Hematopoietic multipotent progenitor cell treated with erythropoietin and hydrocortisone succinate and interleukin-3 and kit ligand, for 4 days (in vitro differentiated cells): ENCODE data around the gene FNDC11.
"Not testable (repeated sequence)": the region's sequence is repeated elsewhere in the genome, so short reads cannot be mapped to it uniquely, and the experiment has no call there.

Source experiments
- DNase-seq: peaks from one replicate; pipeline ENCODE4 v3.0.0-alpha.2; 2015

Gene FNDC11

DNA sequence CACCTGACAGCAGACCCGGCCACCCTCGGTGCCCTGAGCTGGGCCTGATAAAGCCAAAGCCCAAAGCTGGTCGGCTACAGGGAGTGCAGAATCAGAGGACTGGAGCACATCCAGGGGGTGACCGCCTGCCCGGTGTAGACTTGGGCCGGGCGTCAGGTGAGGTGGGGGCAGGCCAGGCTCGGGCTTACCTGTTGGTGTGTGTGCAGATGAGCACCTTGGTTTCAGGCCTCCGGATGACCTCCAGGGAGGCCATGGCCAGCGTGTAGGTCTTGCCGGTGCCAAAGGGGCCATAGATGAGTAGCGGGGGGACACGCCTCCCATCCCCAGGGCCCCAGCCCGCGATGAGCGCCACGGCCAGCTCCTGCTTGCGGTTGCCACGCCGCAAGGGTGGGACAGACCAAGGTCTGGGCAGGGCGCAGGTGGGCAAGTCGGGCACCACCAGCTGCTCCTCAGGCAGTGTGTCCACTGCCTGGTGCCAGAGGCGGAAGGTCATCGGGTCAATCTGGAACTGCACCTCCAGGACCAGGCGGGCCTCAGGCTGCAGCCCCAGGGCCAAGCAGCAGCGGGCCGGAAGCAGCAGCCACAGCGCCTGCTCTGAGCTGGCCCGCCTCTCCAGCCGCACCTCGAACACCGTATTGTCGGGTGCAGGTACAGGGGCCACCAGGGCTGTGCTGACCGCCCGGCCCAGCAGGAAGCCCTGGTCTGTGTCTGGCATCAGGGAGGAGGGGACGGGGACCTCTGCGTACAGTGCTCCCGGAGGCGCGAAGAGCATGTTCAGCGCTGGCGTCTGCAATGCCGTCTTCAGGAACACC lies 14.4 kb downstream of the FNDC11 start:
- DNase-seq, result no peak

DNA sequence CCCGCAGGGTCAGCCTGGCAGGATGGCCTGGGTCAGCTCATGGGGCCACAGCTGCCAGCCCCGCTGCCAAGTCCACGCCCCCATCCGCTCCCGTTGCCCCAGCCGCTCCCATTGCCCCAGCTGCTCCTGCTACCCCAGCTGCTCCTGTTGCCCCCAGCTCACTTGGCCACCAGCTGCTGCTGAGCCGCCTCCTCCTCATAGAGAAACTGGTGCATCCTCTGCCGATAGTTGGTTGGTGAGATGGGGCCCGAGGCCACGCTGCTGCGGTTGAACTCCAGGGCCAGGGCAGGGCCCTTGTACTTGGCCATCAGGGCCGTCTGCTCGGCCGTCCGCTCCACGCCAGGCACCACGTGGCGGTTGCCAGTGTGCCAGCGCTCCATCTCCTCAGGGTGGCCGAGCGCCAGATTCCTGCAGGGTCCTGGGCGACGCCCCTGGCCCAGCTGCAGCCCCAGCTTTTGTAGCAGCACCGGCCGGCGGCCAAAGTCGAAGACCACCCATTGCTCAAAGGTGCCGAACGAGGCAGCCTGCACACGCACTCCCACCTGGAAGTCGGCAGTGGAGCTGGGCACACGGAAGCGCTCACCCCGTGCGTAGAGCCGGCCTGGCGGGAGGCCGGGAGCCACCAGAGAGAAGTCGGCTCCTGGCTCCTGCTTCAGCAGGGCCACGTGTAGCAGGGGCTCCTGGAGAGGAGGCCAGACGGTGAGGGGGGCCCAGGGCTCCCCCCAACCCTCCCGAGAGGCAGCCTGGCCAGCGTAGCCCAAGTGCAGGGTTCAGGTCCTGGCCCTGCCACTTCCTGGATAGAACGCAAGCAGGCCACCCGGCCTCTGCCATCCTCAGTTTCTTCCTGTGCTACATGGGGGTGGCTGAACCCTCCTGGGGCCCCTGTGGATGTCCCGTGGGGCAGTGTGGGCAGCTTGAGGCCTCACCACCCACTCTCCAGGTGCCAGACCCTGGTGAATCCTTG lies 15.3 kb downstream of the FNDC11 start:
- DNase-seq, result peak; percentile 42

DNA sequence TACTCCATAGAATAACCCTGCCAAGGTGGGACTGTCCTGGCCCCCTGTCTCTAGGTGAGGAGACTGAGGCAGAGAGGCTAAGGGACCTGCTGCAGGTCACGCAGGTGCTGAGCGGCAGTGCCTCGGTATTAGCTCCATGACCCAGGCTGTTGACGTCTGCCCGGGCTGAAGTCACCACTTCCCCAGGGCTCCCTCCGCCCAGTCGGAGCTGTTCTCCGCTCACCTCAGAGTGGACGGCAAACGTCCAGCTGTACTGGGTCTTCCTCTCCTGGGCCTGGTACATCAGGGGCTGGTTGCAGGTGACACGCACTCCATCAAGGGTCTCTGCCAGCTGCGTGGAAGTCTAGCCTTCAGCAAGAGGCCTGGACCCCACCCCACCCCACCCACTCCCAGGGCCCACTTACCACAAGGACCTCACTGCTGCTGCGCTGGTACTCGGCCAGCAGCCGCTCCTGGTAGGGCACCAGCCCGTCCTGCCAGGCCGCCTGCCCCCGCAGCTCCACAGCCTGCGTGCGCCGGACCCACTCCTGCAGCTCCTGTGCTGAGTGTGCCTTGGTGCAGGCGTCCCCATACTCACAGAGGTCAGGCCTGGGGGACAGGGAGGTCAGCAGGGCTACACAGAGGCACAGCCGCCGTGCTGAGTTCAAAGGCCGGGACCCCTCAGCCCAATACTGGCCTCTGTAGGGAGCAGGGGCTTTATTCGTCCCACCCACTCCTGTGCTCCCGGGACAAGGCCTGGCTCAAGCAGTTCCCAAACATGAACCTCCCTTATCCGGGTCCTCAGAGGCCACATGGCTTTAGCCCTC lies 16.5 kb downstream of the FNDC11 start:
- no peak for DNase-seq

DNA sequence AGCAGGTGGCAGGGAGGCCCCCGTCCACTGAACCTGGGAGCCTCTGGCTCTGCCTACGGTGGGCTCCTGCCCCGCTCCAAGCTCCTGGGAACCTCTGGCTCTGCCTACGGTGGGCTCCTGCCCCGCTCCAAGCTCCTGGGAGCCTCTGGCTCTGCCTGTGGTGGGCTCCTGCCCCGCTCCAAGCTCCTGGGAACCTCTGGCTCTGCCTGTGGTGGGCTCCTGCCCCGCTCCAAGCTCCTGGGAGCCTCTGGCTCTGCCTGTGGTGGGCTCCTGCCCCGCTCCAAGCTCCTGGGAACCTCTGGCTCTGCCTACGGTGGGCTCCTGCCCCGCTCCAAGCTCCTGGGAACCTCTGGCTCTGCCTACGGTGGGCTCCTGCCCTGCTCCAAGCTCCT lies 17.1 kb downstream of the FNDC11 start:
- DNase-seq, result not testable (repeated sequence)

DNA sequence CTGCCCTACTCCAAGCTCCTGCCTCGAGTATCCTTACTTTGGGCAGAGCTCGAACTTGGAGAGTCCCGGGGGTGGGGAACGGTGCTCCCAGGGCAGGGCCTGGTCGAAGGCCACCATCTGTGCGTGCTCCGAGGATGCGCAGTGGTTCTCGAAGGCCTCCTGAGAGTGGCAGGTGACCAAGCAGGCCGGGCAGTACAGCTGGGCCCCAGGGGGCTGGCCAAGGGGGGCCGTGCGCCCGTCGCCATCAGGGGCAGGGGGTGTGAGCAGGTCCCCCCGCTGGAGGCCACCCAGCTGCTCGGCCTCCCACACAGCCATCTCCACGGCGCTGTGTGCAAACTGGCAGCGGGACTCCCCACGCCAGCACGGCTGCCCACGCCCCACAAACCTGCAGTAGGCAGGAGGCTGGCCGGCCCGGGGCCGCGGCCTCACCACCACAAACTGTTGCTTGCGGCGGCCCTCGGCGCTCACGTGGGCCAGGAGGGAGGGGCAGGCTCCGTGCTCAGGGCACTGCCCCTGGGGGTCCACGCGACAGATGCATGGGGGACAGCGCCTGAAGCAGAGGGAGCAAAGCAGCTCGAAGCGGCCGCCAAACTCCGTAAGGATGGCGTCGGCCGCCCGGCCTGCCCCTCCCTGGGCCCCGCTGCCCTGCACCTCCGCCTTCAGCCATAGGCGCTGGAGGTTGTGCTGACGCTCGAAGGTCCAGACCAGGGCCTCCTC lies 18.3 kb downstream of the FNDC11 start:
- DNase-seq, result no peak

DNA sequence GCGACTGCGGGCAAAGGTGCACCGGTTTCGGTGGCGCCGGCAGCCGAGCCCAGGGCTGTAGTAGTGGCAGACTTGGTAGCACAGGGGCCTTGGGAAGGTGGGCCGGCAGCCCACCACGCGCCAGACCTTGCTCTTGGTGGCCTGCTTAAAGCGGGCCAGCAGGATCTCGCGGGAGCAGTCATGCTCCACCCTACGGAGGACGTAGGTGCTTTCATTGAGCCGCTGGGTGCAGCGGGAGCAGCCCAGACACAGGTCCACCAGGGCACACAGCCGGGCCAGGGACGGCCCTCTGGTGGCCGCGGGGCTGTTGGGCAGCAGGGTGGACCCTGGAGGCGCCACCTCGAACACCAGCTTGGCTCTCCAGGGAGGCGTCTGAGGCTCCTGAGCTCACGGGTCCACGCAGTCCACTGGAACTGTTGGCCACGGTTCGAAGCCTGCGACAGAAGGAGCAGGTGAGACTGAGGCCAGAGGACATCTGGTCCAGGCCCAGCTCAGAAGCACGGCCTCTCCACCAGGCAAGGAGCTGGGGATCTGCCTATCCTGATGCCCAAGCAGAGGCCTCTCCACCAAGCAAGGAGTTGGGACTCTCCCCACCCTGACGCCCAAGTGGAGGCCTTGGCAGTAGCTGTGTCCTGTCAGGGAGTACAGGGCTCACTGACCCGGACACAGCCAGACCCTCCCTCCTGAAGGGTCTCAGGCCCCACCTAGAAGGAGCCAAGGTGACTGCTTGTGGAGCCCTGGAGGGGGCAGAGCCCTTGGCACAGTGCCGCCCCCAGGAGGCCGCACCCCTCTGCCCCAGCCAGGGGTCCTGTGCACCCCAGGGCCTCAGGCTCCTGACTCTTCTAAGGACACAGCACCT lies 19.1 kb downstream of the FNDC11 start:
- no peak for DNase-seq

DNA sequence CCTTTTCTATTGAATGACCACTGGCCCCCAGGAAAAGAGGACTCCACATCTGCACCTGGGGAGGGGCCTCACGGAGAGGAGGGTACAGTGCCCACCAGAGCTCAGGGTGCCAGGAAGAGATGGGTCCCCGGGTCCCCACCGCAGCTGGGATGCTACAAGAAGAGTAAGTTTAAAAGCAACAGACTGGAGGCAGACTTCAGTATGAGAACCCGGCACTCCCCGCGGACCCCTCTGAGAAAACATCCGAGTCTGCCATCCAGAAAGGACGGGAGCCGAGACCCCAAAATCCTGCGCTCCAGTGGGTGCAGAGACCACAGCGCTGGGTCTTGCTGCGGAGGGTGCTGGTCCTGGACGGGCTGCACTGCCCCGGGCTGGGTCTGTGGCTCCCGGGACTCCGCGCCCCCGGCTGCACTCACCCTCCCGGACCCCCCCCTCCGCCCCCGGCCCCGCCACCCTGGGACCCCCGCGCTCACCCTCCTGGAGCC lies 19.7 kb downstream of the FNDC11 start:
- no peak for DNase-seq

DNA sequence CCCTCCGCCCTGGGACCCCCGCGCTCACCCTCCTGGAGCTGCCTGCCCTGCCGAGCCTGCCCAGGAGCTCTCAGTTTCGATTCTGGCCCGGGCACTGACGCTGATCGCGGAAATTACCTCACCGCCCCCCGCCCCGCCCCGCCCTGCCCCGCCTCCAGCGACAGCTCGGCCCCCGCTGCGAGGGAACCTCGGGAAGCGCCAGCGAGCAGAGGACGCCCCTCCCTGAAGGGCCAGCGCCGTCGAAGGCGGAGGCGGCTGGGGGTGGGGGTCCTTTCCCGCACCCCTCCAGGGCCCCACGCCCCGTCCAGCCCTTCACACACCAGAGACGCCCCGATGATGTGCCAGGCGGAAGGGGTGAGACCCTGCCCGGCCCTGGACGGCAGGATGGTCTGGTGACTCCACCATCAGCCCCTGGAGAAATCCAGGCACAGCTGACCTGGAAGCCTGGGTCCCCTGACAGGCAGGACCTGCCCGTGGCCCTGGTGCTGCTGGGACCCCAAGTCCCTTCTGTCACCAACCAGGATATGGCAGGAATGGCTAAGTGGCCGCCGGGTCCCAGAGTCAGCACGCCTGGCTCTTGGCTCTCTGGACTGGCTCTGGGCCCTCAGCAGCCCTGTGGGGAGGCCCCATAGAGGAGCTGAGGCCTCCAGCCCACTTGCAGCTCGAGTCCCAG lies 20.3 kb downstream of the FNDC11 start, which contains the start of gene HELZ2:
Gene HELZ2, minus strand, starts transcription at position 84 of the 673 bp plus-strand sequence. CDS start 1,854 bp downstream, outside the sequence.
- peak; percentile 81 for DNase-seq

DNA sequence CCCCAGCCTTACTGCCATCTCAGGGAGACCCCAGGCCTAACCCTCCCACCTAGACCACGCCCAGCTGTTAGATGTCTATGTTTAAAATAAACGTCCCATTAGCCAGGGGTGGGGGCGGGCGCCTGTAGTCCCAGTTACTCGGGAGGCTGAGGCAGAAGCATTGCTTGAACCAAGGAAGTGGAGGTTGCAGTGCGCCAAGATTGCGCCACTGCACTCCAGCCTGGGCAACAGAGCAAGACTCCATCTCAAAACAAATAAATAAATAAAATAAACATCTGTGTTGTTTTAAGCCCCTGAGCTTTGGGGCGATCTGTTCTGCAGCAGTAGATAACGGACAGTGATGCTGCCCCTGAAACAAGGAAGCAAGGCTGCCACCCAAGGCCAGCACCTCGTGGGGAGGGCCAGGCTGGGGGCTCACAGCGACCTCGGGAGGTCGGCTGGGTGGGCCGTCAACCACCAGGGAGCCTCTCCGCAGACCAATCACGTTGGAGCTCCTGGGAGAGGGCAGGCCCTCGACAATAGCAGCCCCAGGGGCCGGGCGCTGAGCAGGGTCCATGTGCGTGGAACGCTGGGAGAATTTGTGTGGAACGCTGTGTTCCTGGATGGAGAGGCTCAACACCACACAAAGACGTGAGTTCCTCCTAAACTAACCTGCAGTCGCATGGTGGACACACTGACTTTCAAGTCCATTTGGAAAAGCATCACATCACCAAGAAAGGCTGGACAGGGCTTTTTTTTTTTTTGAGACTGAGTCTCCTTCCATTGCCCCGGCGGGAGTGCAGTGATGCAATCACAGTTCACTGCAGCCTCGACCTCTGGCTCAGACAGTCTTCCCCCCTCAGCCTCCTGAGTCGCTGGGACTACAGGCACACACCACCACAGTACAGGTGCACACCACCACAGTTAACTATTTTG lies 21.1 kb downstream of the FNDC11 start:
- no peak for DNase-seq

DNA sequence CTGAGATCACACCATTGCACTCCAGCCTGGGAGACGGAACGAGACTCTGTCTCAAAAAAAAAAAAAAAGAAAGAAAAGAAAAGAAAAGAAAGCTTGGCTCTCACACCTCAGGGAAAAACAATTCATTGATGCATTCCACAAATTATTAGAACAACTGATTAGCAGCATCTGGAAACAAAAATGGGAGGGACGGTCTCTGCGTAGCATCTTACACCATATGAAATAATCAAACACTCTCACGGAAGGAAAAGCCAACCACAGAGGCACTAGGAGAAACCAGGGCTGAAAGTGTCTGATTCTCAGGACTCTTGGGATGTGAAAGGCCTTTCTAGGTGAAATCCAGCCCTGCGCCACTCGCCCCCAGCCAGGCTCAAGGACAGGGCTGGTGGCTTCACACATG lies 22.4 kb downstream of the FNDC11 start:
- DNase-seq, result no peak

DNA sequence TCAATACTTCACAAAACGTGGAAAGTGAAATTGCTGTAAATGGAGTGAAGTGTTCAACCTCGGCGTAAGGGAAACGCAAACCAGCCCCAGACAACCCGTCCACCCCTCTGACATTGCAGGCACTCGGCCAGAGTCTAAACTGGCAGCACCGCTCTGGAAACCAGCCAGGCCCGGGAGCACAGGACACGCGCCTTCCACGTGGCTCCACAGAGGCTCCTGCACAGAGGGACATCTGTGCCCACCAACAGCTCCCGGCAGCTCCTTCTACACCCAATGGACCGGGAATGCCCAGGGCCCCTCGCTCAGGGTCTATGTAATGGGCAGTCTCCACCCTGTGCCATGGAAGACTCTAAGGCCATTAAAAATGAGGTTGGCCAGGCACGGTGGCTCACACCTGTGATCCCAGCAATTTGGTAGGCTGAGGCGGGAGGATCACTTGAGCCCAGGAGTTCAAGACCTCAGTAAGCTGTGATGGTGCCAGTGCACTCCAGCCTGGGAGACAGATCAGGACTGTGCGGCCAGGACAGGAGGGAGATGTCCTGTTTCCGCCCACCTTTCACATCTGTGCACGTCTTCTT lies 23.4 kb downstream of the FNDC11 start:
- no peak for DNase-seq

DNA sequence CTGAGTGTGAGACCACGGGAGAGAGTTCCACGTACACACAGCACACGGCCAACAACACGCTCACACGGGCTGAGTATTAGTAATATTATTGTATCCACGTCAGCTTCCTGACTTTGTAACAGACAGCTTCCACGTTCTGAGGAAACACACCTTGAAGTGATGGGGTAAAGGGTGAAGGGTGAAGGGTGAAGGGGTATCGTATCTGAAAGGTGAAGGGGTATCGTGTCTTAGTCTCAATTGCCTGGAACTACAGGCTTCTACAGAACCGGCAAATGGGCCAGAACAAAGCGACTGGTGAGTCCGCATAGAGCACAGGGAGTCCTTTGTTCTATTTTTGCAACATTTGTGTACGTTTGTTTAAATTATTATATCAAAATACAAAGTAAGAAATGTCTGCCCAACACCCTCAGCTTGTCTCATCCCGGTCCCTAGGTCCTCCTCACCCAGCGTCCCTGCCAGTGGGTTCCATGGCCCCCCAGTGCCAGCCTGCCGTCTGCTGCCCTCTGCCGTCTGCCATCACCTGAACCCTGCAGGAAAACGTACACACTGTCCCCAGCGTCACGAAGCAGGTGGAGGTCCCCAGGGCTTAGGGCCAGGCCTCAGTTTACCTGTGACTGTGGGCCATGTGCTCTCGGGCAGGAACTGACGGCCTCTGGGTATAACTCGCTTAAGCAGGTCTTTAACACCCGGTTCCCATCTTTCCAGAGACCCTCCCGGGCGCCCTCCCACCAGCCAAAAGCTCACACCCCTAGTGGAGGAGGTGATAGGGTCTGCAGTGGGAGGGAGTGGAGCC lies 24.5 kb downstream of the FNDC11 start:
- DNase-seq, result no peak

DNA sequence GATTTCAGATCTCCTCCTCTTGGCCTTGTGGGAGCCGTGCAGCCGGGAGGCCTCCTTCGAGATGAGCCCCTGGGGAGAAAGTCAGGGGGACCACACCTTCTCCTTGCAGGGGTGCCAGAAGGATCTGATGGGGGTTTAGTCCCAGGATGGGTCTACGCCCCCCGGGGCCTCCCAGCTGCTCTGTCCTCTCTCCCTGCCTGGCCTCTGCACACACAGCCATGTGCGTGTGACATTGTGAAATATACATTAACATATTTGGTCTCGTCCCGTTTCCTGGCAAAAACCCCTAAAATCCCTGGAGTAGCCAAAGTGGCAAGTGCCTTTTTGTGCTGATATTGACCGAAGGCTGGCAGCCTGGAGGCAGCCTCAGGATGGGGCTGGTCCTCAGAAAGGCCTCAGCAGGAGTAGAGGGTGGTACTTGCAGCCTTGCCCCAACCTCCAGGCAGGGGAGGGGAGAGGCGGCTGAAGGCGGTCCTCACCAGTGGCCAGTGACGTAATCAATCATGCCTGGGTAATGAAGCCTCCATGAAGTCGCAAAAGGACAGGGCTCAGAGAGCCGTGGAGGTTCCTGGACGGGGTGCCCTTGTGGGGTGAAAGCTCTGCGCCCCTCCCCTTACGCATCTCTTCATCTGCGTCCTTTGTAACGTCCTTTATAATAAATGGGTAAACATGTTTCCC lies 25.2 kb downstream of the FNDC11 start:
- DNase-seq, result no peak

DNA sequence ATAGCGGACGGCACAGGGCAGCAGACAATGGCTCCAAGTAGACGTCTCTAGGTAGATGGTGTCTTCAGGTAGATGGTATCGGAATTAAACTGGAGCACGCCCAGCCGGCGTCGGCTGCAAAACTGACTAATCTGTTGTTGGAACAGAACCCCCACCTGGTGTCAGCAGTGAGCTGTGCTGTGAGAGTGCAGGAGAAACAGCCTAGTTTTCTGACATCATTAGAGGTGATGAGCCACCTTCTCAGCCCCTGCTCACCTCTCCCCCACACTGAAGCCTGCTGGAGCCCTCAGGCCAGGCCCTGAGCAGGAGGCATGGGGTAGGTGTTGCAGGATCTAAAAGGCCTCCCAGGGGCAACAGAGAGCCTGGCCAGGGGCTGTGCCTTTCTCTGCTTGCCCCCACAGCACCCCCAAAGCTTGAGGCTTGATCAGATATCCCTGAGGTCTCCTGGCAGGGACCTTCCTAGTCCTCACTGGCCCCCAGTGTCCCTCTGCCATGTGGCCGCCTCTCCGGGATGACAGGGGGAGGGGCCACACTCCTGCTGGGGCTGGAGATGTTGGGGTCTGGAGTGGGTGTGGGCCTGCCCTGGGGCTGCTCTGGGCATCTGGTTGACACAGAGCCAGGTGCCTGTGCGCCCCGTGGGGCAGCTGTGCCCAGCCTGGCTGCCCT lies 27.0 kb downstream of the FNDC11 start:
- DNase-seq, result peak; percentile 61

DNA sequence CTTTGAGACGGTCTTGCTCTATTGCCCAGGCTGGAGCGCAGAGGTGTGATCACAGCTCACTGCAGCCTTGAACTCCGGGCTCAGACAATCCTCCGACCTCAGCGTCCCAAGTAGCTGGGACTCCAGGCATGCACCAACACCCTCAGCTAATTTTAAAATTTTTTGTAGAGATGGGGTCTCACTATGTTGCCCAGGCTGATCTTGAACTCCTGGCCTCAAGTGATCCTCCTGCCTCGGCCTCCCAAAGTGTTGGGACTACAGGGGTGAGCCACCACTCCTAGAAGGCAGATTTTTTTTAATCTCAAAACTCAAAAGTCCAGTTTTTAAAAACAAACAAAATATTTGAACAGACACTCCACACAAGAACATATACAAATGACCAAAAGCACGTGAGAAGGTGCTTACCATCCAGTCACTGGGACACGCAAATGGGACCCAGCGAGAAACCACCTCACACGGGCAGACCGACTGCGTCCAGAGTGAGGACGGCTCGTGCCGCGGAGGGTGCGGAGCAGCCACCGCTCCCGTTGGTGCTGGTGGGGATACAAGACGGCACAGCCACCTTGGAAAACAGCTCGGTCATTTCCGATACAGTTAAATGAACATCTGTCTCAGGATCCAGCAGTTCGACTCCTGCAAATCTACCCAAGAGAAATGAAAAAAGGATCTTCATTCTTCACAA lies 28.6 kb downstream of the FNDC11 start:
- no peak for DNase-seq
